SK-N-SH treated with all-trans-retinoic acid at 6 μM for 48 hours (cell line): ENCODE data around the gene KHDRBS1.
A peak's percentile ranks its signal among the peaks of the same experiment; 100 is the strongest.

Experiments
- ATAC-seq: fragments of 200-7000 bp; cut with Tn5 transposase; 3 replicates; pipeline ENCODE4 v1.9.1; 2020; ENCODE audit warnings: mild to moderate bottlenecking, moderate library complexity
- ARNTL ChIP-seq: fragments of 450-650 bp; formaldehyde crosslinking; IDR thresholded peaks from 2 replicates; pipeline ENCODE4 v1.5.0; 2020; ENCODE audit warnings: low read depth, mild to moderate bottlenecking, moderate library complexity, borderline replicate concordance
- CREB5 ChIP-seq: fragments of 250-450 bp; sonication (Bioruptor Pico); IDR thresholded peaks from 2 replicates; pipeline ENCODE4 v1.5.1; 2020; ENCODE audit warnings: low read depth, mild to moderate bottlenecking, moderate library complexity
- CSDC2 ChIP-seq: fragments of 250-450 bp; sonication (Bioruptor Pico); IDR thresholded peaks from 2 replicates; pipeline ENCODE4 v1.5.0; 2020; ENCODE audit warnings: mild to moderate bottlenecking, moderate library complexity
- CSRNP3 ChIP-seq: fragments of 250-450 bp; sonication (Bioruptor Pico); IDR thresholded peaks from 2 replicates; pipeline ENCODE4 v1.5.1; 2021; ENCODE audit warnings: mild to moderate bottlenecking, moderate library complexity
- ESRRG ChIP-seq: fragments of 250-450 bp; sonication (Bioruptor Pico); IDR thresholded peaks from 2 replicates; pipeline ENCODE4 v1.6.1; 2021; ENCODE audit warnings: mild to moderate bottlenecking
- GLIS3 ChIP-seq: fragments of 250-450 bp; sonication (Bioruptor Pico); IDR thresholded peaks from 2 replicates; pipeline ENCODE4 v1.5.0; 2020; ENCODE audit warnings: mild to moderate bottlenecking, moderate library complexity
- ISL1 ChIP-seq: fragments of 250-450 bp; sonication (Bioruptor Pico); IDR thresholded peaks from 2 replicates; pipeline ENCODE4 v2.1.2; 2022; ENCODE audit warnings: mild to moderate bottlenecking, moderate library complexity
- OSR1 ChIP-seq: fragments of 250-450 bp; sonication (Bioruptor Pico); IDR thresholded peaks from 2 replicates; pipeline ENCODE4 v1.8.0; 2022; ENCODE audit warnings: moderate library complexity, mild to moderate bottlenecking, inconsistent platforms
- PATZ1 ChIP-seq: fragments of 250-450 bp; sonication (Bioruptor Pico); IDR thresholded peaks from 2 replicates; pipeline ENCODE4 v1.8.0; 2020; ENCODE audit warnings: mild to moderate bottlenecking, moderate library complexity, borderline replicate concordance
- POU6F1 ChIP-seq: fragments of 250-450 bp; sonication (Bioruptor Pico); IDR thresholded peaks from 2 replicates; pipeline ENCODE4 v1.8.0; 2021; ENCODE audit warnings: low read depth, mild to moderate bottlenecking, moderate library complexity, borderline replicate concordance
- PPARA ChIP-seq: fragments of 250-450 bp; sonication (Bioruptor Pico); IDR thresholded peaks from 2 replicates; pipeline ENCODE4 v1.5.0; 2020; ENCODE audit warnings: mild to moderate bottlenecking, borderline replicate concordance
- RARB ChIP-seq: fragments of 250-450 bp; sonication (Bioruptor Pico); IDR thresholded peaks from 2 replicates; pipeline ENCODE4 v1.8.0; 2021; ENCODE audit warnings: mild to moderate bottlenecking, moderate library complexity
- TCF4 ChIP-seq: fragments of 250-450 bp; sonication (Bioruptor Pico); IDR thresholded peaks from 2 replicates; pipeline ENCODE4 v1.8.0; 2021; ENCODE audit warnings: mild to moderate bottlenecking, moderate library complexity, borderline replicate concordance
- TSHZ2 ChIP-seq: fragments of 250-450 bp; sonication (Bioruptor Pico); IDR thresholded peaks from 2 replicates; pipeline ENCODE4 v1.5.0; 2020; ENCODE audit warnings: mild to moderate bottlenecking, moderate library complexity
- ZFP3 ChIP-seq: fragments of 250-450 bp; sonication (Bioruptor Pico); IDR thresholded peaks from 2 replicates; pipeline ENCODE4 v1.5.0; 2020; ENCODE audit warnings: mild to moderate bottlenecking, moderate library complexity
- ZFP30 ChIP-seq: fragments of 450-650 bp; formaldehyde crosslinking; IDR thresholded peaks from 2 replicates; pipeline ENCODE4 v1.5.0; 2022; ENCODE audit warnings: mild to moderate bottlenecking, moderate library complexity
- ZNF565 ChIP-seq: fragments of 450-650 bp; formaldehyde crosslinking; conservative IDR thresholded peaks from 2 replicates; pipeline ENCODE4 v1.5.0; 2020; ENCODE audit warnings: low read depth, mild to moderate bottlenecking, moderate library complexity
- ZNF70 ChIP-seq: fragments of 450-650 bp; formaldehyde crosslinking; IDR thresholded peaks from 2 replicates; pipeline ENCODE4 v1.5.0; 2020; ENCODE audit warnings: mild to moderate bottlenecking, moderate library complexity
- ZNF8 ChIP-seq: fragments of 450-650 bp; formaldehyde crosslinking; IDR thresholded peaks from 2 replicates; pipeline ENCODE4 v1.5.0; 2020; ENCODE audit warnings: mild to moderate bottlenecking, moderate library complexity

Gene KHDRBS1

GRCh38 chr1:32031578-32032274 is 18.1 kb downstream of the KHDRBS1 start:
- TF ChIP-seq ISL1 (CRISPR knock-in tag) = no peak
- no peak for TF ChIP-seq ZNF8
- no peak for TF ChIP-seq PPARA
- no peak for TF ChIP-seq GLIS3 (CRISPR knock-in tag)
- no peak for TF ChIP-seq ESRRG (CRISPR knock-in tag)
- TF ChIP-seq TCF4 (CRISPR knock-in tag) = no peak
- no peak for TF ChIP-seq ZFP30
- TF ChIP-seq CREB5 (CRISPR knock-in tag) = no peak
- TF ChIP-seq ZNF70 (CRISPR knock-in tag) = no peak
- TF ChIP-seq CSDC2 (CRISPR knock-in tag) = no peak
- TF ChIP-seq POU6F1 (CRISPR knock-in tag) = no peak
- TF ChIP-seq ZNF565 (CRISPR knock-in tag) = no peak
- TF ChIP-seq PATZ1 (CRISPR knock-in tag) = no peak
- peak; percentile 74 for ATAC-seq

- no peak for ATAC-seq
- TF ChIP-seq RARB (CRISPR knock-in tag) = no peak
- TF ChIP-seq OSR1 (CRISPR knock-in tag) = no peak
- no peak for TF ChIP-seq PATZ1 (CRISPR knock-in tag)
- TF ChIP-seq ZNF8 = no peak
- TF ChIP-seq ZNF70 (CRISPR knock-in tag) = no peak
- no peak for TF ChIP-seq ISL1 (CRISPR knock-in tag)
- no peak for TF ChIP-seq POU6F1 (CRISPR knock-in tag)
- no peak for TF ChIP-seq ARNTL (CRISPR knock-in tag)
- TF ChIP-seq ZFP3 = no peak
- no peak for TF ChIP-seq CSDC2 (CRISPR knock-in tag)
Measured at GRCh38 chr1:32032275-32032615, 18.6 kb downstream of the KHDRBS1 start.

- TF ChIP-seq OSR1 (CRISPR knock-in tag) (no peak), ZNF70 (CRISPR knock-in tag) (no peak), TSHZ2 (CRISPR knock-in tag) (no peak), CSDC2 (CRISPR knock-in tag) (no peak), CREB5 (CRISPR knock-in tag) (no peak), POU6F1 (CRISPR knock-in tag) (no peak), CSRNP3 (CRISPR knock-in tag) (no peak), ZNF565 (CRISPR knock-in tag) (no peak), TCF4 (CRISPR knock-in tag) (no peak)
- ATAC-seq = no peak
Measured at GRCh38 chr1:32035119-32035518, 21.5 kb downstream of the KHDRBS1 start.
